GM12878 (cell line): ENCODE results near the gene ZBTB34. TPM values are rescaled to one million over a fixed set of nuclear protein-coding genes. Genes with fewer than 3 reads are reported as not detected.

ENCODE experiments used
- ATAC-seq: fragments of 200-7000 bp; cut with Tn5 transposase; 3 replicates; pipeline ENCODE4 v1.9.1; 2020; ENCODE audit warnings: mild to moderate bottlenecking, moderate library complexity
- BruUV-seq: library from RNA; stranded (reverse); fragments of 400-500 nt; replicated peaks from 2 replicates; lab custom pipeline; 2021; lab: Mats Ljungman, UMichigan
- CTCF ChIA-PET: fragments of 300-600 bp; sonication (Branson Sonifier 250); formaldehyde crosslinking; extraction: SDS; loops from one replicate; lab custom pipeline; 2021; ENCODE audit warnings: inconsistent platforms; lab: Yijun Ruan, JAX
- POLR2A ChIA-PET: fragments of 350-600 bp; formaldehyde crosslinking; extraction: SDS; loops from one replicate; lab custom pipeline; 2021; ENCODE audit warnings: inconsistent platforms; lab: Charles Lee
- RAD21 ChIA-PET: fragments of 300-600 bp; sonication (Branson Sonifier 250); formaldehyde crosslinking; loops from one replicate; lab custom pipeline; 2023; ENCODE audit warnings: antibody characterized with exemption; ENCODE audit not compliant: unreplicated experiment; lab: Charles Lee
- SMC1A ChIA-PET: fragments of 300-600 bp; sonication (Branson Sonifier 250); formaldehyde crosslinking; loops from one replicate; lab custom pipeline; 2023; ENCODE audit not compliant: unreplicated experiment, uncharacterized antibody; lab: Charles Lee
- DNase-seq: peaks from one replicate; pipeline ENCODE4 v3.0.0-alpha.2; 2011; ENCODE audit warnings: low read depth, low spot score
- FAIRE-seq: peaks from 3 replicates; lab custom pipeline; 2011; peaks lifted over from hg19 to GRCh38; lab: Jason Lieb, UNC
- H2AFZ ChIP-seq: 2 replicates; pipeline ENCODE4 v1.6.0; 2011; ENCODE audit warnings: low read depth, low read length, control low read depth; ENCODE audit not compliant: control insufficient read depth
- H3K27ac ChIP-seq: 2 replicates; pipeline ENCODE4 v1.5.1; 2011; ENCODE audit warnings: control low read depth; ENCODE audit not compliant: control insufficient read depth, insufficient read depth
- H3K27me3 ChIP-seq, 2 experiments: replicated peaks in 1 of 2; 2 replicates each; pipeline versions ENCODE4 v1.6.0 to v1.6.1; 2011; ENCODE audit warnings: low read length in 1 of 2; ENCODE audit not compliant: control insufficient read depth in 2 of 2, insufficient read depth in 2 of 2
- H3K36me3 ChIP-seq, 2 experiments: 2 replicates each; pipeline ENCODE4 v1.5.1; 2011; ENCODE audit warnings: low read length in 1 of 2; ENCODE audit not compliant: control insufficient read depth in 2 of 2, insufficient read depth in 2 of 2
- H3K4me1 ChIP-seq: 2 replicates; pipeline ENCODE4 v1.6.1; 2011; ENCODE audit warnings: mild to moderate bottlenecking, low read length, moderate library complexity, mixed read lengths; ENCODE audit not compliant: control insufficient read depth, insufficient read depth
- H3K4me2 ChIP-seq: 2 replicates; pipeline ENCODE4 v1.6.0; 2011; ENCODE audit warnings: control low read depth; ENCODE audit not compliant: control insufficient read depth, insufficient read depth
- H3K4me3 ChIP-seq: fragments of 200-600 bp; sonication (generic); 2 replicates; pipeline ENCODE4 v1.5.1; 2016
- H3K79me2 ChIP-seq: 2 replicates; pipeline ENCODE4 v1.6.0; 2011; ENCODE audit warnings: low read length; ENCODE audit not compliant: control insufficient read depth, insufficient read depth
- H3K9ac ChIP-seq: 2 replicates; pipeline ENCODE4 v1.8.0; 2011; ENCODE audit warnings: low read length, control low read depth, mixed read lengths; ENCODE audit not compliant: control insufficient read depth, insufficient read depth
- H3K9me3 ChIP-seq: replicated peaks from 3 replicates; pipeline ENCODE4 v1.5.1; 2011; ENCODE audit warnings: mild to moderate bottlenecking, low read length; ENCODE audit not compliant: control insufficient read depth, insufficient read depth
- H4K20me1 ChIP-seq: 2 replicates; pipeline ENCODE4 v1.6.0; 2011; ENCODE audit not compliant: control insufficient read depth, insufficient read depth
- ATF7 ChIP-seq: fragments of 450-650 bp; IDR thresholded peaks from 2 replicates; pipeline ENCODE4 v1.6.1; 2016; ENCODE audit warnings: low read depth, mild to moderate bottlenecking
- BHLHE40 ChIP-seq, 2 experiments: fragments of 450-650 bp in 1 of 2; IDR thresholded peaks; 2 replicates each; pipeline ENCODE4 v1.6.1; 2011 to 2017; ENCODE audit warnings: low read depth in 2 of 2, borderline replicate concordance in 1 of 2, improper control_type of control experiment in 1 of 2, low read length in 1 of 2, mild to moderate bottlenecking in 1 of 2
- CEBPB ChIP-seq, 2 experiments: fragments of 150-350 bp in 1 of 2; IDR thresholded peaks; 2 replicates each; pipeline ENCODE4 v1.6.1; 2012 to 2014; ENCODE audit warnings: low read depth in 2 of 2, low read length in 2 of 2, borderline replicate concordance in 1 of 2, inconsistent platforms in 1 of 2
- CHD1 ChIP-seq: IDR thresholded peaks from 2 replicates; pipeline ENCODE4 v1.6.1; 2012; ENCODE audit warnings: low read depth, low read length, improper control_type of control experiment
- EP300 ChIP-seq, 2 experiments: fragments of 150-350 bp in 1 of 2; IDR thresholded peaks; 2 replicates each; pipeline ENCODE4 v1.6.1; 2011 to 2012; ENCODE audit warnings: low read depth in 2 of 2, low read length in 2 of 2, borderline replicate concordance in 1 of 2, improper control_type of control experiment in 1 of 2, inconsistent platforms in 1 of 2; ENCODE audit not compliant: control insufficient read depth in 1 of 2
- FOXK2 ChIP-seq: fragments of 450-650 bp; IDR thresholded peaks from 2 replicates; pipeline ENCODE4 v1.6.1; 2017; ENCODE audit warnings: mild to moderate bottlenecking, moderate library complexity
- GATAD2B ChIP-seq: fragments of 450-650 bp; conservative IDR thresholded peaks from 2 replicates; pipeline ENCODE4 v1.6.1; 2017; ENCODE audit warnings: low read depth, mild to moderate bottlenecking, moderate library complexity
- HDAC2 ChIP-seq: fragments of 200-600 bp; sonication (generic); IDR thresholded peaks from 2 replicates; pipeline ENCODE4 v1.6.1; 2017
- IRF4 ChIP-seq: IDR thresholded peaks from 2 replicates; pipeline ENCODE4 v1.6.1; 2011; ENCODE audit warnings: low read depth, low read length
- JUNB ChIP-seq: IDR thresholded peaks from 2 replicates; pipeline ENCODE4 v1.6.1; 2016; ENCODE audit warnings: antibody characterized with exemption, mild to moderate bottlenecking
- JUND ChIP-seq: IDR thresholded peaks from 2 replicates; pipeline ENCODE4 v1.6.1; 2012; ENCODE audit warnings: low read depth, mild to moderate bottlenecking, low read length, improper control_type of control experiment, moderate library complexity
- MTA3 ChIP-seq: IDR thresholded peaks from 2 replicates; pipeline ENCODE4 v1.6.1; 2012; ENCODE audit warnings: low read length, inconsistent platforms, borderline replicate concordance
- NFIC ChIP-seq: IDR thresholded peaks from 2 replicates; pipeline ENCODE4 v1.6.1; 2012; ENCODE audit warnings: low read depth, mild to moderate bottlenecking, inconsistent platforms, low read length, moderate library complexity
- NR2F1 ChIP-seq: fragments of 450-650 bp; conservative IDR thresholded peaks from 2 replicates; pipeline ENCODE4 v1.6.1; 2017; ENCODE audit warnings: mild to moderate bottlenecking
- RAD51 ChIP-seq: fragments of 450-650 bp; IDR thresholded peaks from 2 replicates; pipeline ENCODE4 v1.6.1; 2016; ENCODE audit warnings: moderate library complexity, mild to moderate bottlenecking, inconsistent platforms
- RUNX3 ChIP-seq: IDR thresholded peaks from 2 replicates; pipeline ENCODE4 v1.6.1; 2012; ENCODE audit warnings: low read length, inconsistent platforms
- SIN3A ChIP-seq: IDR thresholded peaks from 2 replicates; pipeline ENCODE4 v1.6.1; 2012; ENCODE audit warnings: low read depth, low read length, improper control_type of control experiment
- SMARCA5 ChIP-seq: fragments of 450-650 bp; IDR thresholded peaks from 2 replicates; pipeline ENCODE4 v1.6.1; 2017; ENCODE audit warnings: mild to moderate bottlenecking
- WGBS: methylation state at CpG from one replicate; pipeline ENCODE4 v1.1.6; 2016; ENCODE audit warnings: low lambda C conversion rate; ENCODE audit not compliant: insufficient replicate concordance, insufficient coverage; ENCODE audit errors: missing lambda C conversion rate; 5-methylcytosine and 5-hydroxymethylcytosine counted together
- in situ Hi-C: fragments of 300-500 bp; cut with MboI; formaldehyde crosslinking; loops from 9 replicates; pipeline ENCODE4 v1.14.3; 2018; ENCODE audit warnings: mixed read lengths
- intact Hi-C: fragments of 100-400 bp; cut with micrococcal nuclease; formaldehyde crosslinking; loops from one replicate; pipeline ENCODE4 v1.14.2; 2022; ENCODE audit not compliant: unreplicated experiment
- polyA plus RNA-seq, 11 experiments: library from polyadenylated mRNA; depleted of rRNA in 4 of 11; unstranded in 6 of 11; stranded (reverse) in 5 of 11; fragments of >200 nt; fragmentation: Nextera tagmentation in 4 of 11; fragmentation: Illumina TruSeq in 1 of 11; extraction: Ambion mirVana in 4 of 11; extraction: Trizol in 1 of 11; gene quantifications; 1 replicate in 1 of 11; 2 replicates in 10 of 11; pipeline versions ENCODE4 v1.2.1 to v1.2.3, GENCODE V29; 2011 to 2016; ENCODE audit warnings: inconsistent platforms in 2 of 11, missing spikeins in 2 of 11, low read depth in 1 of 11
- total RNA-seq, 4 experiments: library from RNA; depleted of rRNA in 3 of 4; stranded (reverse); fragments of >200 nt in 3 of 4; fragmentation: Illumina TruSeq in 1 of 4; extraction: Trizol in 1 of 4; gene quantifications; 2 replicates each; pipeline versions ENCODE4 v1.2.1 to v1.2.3, GENCODE V29; 2013 to 2021
- TF ChIP-seq, protein P1 (sequence below): fragments of 450-650 bp; IDR thresholded peaks from 2 replicates; pipeline ENCODE4 v1.6.1; 2016; ENCODE audit warnings: mild to moderate bottlenecking
- TF ChIP-seq, protein P2 (sequence below): IDR thresholded peaks from 2 replicates; pipeline ENCODE4 v1.6.1; 2011; ENCODE audit warnings: mild to moderate bottlenecking, low read depth, low read length, moderate library complexity; ENCODE audit not compliant: insufficient replicate concordance
- TF ChIP-seq, protein P3 (sequence below): IDR thresholded peaks from 2 replicates; pipeline ENCODE4 v1.6.1; 2012; ENCODE audit warnings: low read depth, low read length, improper control_type of control experiment

ZBTB34 gene
- total and polyA plus RNA-seq, 10 of the 15 experiments (the other 5 are each of a cell fraction or from before 2014, with no cell fraction given) = 0.71 to 11.3 (median 3.8) TPM

DNA sequence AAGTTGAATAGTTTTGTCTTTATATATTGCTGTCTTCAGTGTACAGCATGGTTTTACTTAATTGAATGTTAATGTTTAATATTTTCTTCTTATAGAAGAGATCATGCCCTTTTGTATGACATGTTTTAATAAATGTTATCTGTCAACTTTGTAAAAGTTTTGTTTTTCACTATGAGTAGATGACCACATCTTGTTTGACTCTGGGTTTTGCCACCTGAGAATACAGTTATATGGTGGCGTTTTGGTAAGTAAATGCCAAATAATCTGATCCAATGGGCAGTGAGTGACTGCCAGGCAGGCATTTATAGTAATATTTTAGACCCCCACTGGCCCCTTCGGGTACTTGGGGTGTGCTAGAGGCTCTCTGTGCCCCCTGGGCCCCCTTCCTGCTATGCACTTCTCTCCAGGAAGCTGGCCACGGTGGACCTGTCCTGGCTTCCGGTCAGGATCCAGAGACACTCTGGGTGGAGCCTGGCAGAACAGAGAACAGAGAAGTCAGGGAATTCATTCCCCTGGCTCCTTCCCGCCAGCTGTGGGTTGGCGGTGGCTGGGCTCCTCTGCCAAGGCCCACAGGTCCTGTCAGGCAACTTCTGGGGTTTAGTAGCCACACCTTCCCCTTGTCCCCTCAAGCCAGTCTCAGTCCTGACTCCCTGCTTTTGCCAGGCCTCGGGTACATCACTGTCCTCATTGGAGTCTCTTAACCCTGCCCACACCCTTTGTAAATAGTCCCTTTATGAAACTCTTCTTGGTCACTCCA is 22.2 kb upstream of the ZBTB34 start:
- Histone ChIP-seq H3K27me3 (no peaks in the 10 kb centered on the region), H3K9me3 (no peaks in the 10 kb centered on the region), H3K36me3 (peaks cover under 1 to 19% of the 10 kb centered on the region in 2 experiments), H3K4me1 (peaks cover 67% of the 10 kb centered on the region), H4K20me1 (no peaks in the 10 kb centered on the region; the same call in 1 of the 2 replicates), H3K4me3 (peak overlapping the region; percentile 20; the same call in 1 of the 2 replicates), H3K79me2 (peaks cover 30% of the 10 kb centered on the region), H3K4me2 (peak overlapping the region; percentile 79), H3K9ac (peak overlapping the region; percentile 42), H2AFZ (no peak overlapping the region), H3K27ac (peak overlapping the region; percentile 91)
- ATAC-seq (peak; percentile 56), FAIRE-seq (no peak), DNase-seq (no peak)
- WGBS = 2% methylated on average over 6 of the region's 7 CpGs
- intact Hi-C loops (loop anchor here (2.0 kb wide), 1 partner anchor 33 kb away; the partner anchor contains the start of gene ZBTB43), in situ Hi-C loops (no loop called here)
- BruUV-seq = no TSS peak
- SMC1A ChIA-PET = interaction anchor here (0.8 to 4.7 kb wide), 8 partner anchors 9 to 1017 kb away, joined by 3 to 35 read pairs (median 6); partner anchors contain the start of gene ZBTB43
- POLR2A ChIA-PET = interaction anchor here (0.9 to 3.2 kb wide), 9 partner anchors 9 to 92 kb away, joined by 3 to 26 read pairs (median 4); partner anchors contain the start of genes ZBTB34 and ZBTB43
- CTCF ChIA-PET = interaction anchor here (0.5 to 2.6 kb wide), 9 partner anchors 9 to 591 kb away, joined by 3 to 16 read pairs (median 8); partner anchors contain the start of genes ZBTB34 and ZBTB43
- RAD21 ChIA-PET = interaction anchor here (0.9 to 2.6 kb wide), 11 partner anchors 18 to 327 kb away, joined by 3 to 25 read pairs (median 5); partner anchors contain the start of gene ZBTB43
- TF ChIP-seq JUNB (peak; percentile 80), SIN3A (no peak), HDAC2 (no peak), JUND (0 out of 2 replicates have a peak, but pooled peaks have one; percentile 27), GATAD2B (0 out of 2 replicates have a peak, but pooled peaks have one; percentile 9), MTA3 (peak; percentile 31; the same call in 1 of the 2 replicates), NR2F1 (peak; percentile 36; the same call in 1 of the 2 replicates), NFIC (peak; percentile 52; the same call in 1 of the 2 replicates), SMARCA5 (peak; percentile 73; the same call in 1 of the 2 replicates), ATF7 (peak; percentile 53), RUNX3 (peak; percentile 76), CEBPB (IDR thresholded peaks at IDR 0.05; ENCODE audit: borderline replicate concordance in 1 of 2, low read depth in 2 of 2, low read length in 2 of 2) (no peak), RAD51 (0 out of 2 replicates have a peak, but pooled peaks have one; percentile 4), CHD1 (0 out of 2 replicates have a peak, but pooled peaks have one; percentile 8), BHLHE40 (IDR thresholded peaks at IDR 0.05; ENCODE audit: borderline replicate concordance in 1 of 2, low read depth in 2 of 2, low read length in 1 of 2) (peak; percentile 3 to 24; a peak in 1 of 4 replicates), EP300 (IDR thresholded peaks at IDR 0.05; ENCODE audit: borderline replicate concordance in 1 of 2, control insufficient read depth in 1 of 2, low read depth in 2 of 2, low read length in 2 of 2) (peak; percentile 38 to 44; a peak in 2 of 4 replicates), FOXK2 (no peak), IRF4 (0 out of 2 replicates have a peak, but pooled peaks have one; percentile 11)
- TF ChIP-seq, protein P1, sequence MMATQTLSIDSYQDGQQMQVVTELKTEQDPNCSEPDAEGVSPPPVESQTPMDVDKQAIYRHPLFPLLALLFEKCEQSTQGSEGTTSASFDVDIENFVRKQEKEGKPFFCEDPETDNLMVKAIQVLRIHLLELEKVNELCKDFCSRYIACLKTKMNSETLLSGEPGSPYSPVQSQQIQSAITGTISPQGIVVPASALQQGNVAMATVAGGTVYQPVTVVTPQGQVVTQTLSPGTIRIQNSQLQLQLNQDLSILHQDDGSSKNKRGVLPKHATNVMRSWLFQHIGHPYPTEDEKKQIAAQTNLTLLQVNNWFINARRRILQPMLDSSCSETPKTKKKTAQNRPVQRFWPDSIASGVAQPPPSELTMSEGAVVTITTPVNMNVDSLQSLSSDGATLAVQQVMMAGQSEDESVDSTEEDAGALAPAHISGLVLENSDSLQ = 0 out of 2 replicates have a peak, but pooled peaks have one; percentile 10
- TF ChIP-seq, protein P2, sequence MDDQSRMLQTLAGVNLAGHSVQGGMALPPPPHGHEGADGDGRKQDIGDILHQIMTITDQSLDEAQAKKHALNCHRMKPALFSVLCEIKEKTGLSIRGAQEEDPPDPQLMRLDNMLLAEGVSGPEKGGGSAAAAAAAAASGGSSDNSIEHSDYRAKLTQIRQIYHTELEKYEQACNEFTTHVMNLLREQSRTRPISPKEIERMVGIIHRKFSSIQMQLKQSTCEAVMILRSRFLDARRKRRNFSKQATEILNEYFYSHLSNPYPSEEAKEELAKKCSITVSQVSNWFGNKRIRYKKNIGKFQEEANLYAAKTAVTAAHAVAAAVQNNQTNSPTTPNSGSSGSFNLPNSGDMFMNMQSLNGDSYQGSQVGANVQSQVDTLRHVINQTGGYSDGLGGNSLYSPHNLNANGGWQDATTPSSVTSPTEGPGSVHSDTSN = no peak
- TF ChIP-seq, protein P3, sequence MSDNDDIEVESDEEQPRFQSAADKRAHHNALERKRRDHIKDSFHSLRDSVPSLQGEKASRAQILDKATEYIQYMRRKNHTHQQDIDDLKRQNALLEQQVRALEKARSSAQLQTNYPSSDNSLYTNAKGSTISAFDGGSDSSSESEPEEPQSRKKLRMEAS = no peak
